Fibroblast of lung (primary cell): Measurements from ENCODE around the gene GOLGA8B. TPM values are rescaled to one million over a fixed set of nuclear protein-coding genes. Genes with fewer than 3 reads are reported as not detected.

Experiments used
- DNase-seq, 2 donors: peaks; one replicate each; pipeline versions ENCODE4 v3.0.0 to v3.0.0-alpha.2; 2010; ENCODE audit warnings: low read depth in 2 of 2
- H2AFZ ChIP-seq: 2 replicates; pipeline ENCODE4 v1.5.1; 2012; ENCODE audit warnings: low read length, control low read depth, inconsistent platforms
- H3K27ac ChIP-seq: 2 replicates; pipeline ENCODE4 v1.5.1; 2011; ENCODE audit warnings: low read length, control low read depth; ENCODE audit not compliant: insufficient read depth
- H3K27me3 ChIP-seq: 2 replicates; pipeline ENCODE4 v1.5.1; 2011; ENCODE audit warnings: mild to moderate bottlenecking, low read length; ENCODE audit not compliant: control insufficient read depth, insufficient read depth
- H3K36me3 ChIP-seq: 2 replicates; pipeline ENCODE4 v1.5.1; 2011; ENCODE audit warnings: low read length; ENCODE audit not compliant: control insufficient read depth, insufficient read depth
- H3K4me1 ChIP-seq: 2 replicates; pipeline ENCODE4 v1.5.1; 2011; ENCODE audit warnings: low read length; ENCODE audit not compliant: control insufficient read depth, insufficient read depth; ENCODE audit errors: extremely low read depth
- H3K4me2 ChIP-seq: 2 replicates; pipeline ENCODE4 v1.5.1; 2011; ENCODE audit warnings: low read length, control low read depth; ENCODE audit not compliant: insufficient read depth; ENCODE audit errors: extremely low read depth
- H3K4me3 ChIP-seq, 4 experiments: fragments of 200-600 bp in 1 of 4; sonication (generic) in 1 of 4; replicated peaks in 1 of 4; 2 replicates each; pipeline ENCODE4 v1.5.1; 2011 to 2016; ENCODE audit warnings: low read length in 4 of 4, low read depth in 3 of 4, mild to moderate bottlenecking in 3 of 4, control low read depth in 2 of 4, inconsistent platforms in 1 of 4, mixed read lengths in 1 of 4; ENCODE audit not compliant: insufficient read depth in 1 of 4; ENCODE audit errors: control extremely low read depth in 1 of 4
- H3K79me2 ChIP-seq: 2 replicates; pipeline ENCODE4 v1.5.1; 2012; ENCODE audit warnings: mild to moderate bottlenecking, low read length, inconsistent platforms; ENCODE audit not compliant: control insufficient read depth, insufficient read depth
- H3K9ac ChIP-seq: 2 replicates; pipeline ENCODE4 v1.5.1; 2011; ENCODE audit warnings: mild to moderate bottlenecking, low read length, control low read depth; ENCODE audit not compliant: insufficient read depth
- H3K9me3 ChIP-seq: 2 replicates; pipeline ENCODE4 v1.5.1; 2012; ENCODE audit warnings: low read depth, low read length; ENCODE audit not compliant: control insufficient read depth, insufficient read depth
- H4K20me1 ChIP-seq: 2 replicates; pipeline ENCODE4 v1.5.1; 2011; ENCODE audit warnings: low read length; ENCODE audit not compliant: control insufficient read depth, insufficient read depth; ENCODE audit errors: extremely low read depth
- CTCF ChIP-seq, 2 donors: IDR thresholded peaks in 1 of 2; conservative IDR thresholded peaks in 1 of 2; 1 replicate in 1 of 2; 2 replicates in 1 of 2; pipeline ENCODE4 v1.5.1; 2011 to 2012; ENCODE audit warnings: low read length in 2 of 2, control low read depth in 1 of 2, inconsistent platforms in 1 of 2, low read depth in 1 of 2, mild to moderate bottlenecking in 1 of 2
- EZH2 ChIP-seq: IDR thresholded peaks from 2 replicates; pipeline ENCODE4 v1.5.1; 2012; ENCODE audit warnings: low read length, control low read depth, mild to moderate bottlenecking; ENCODE audit errors: missing control alignments
- polyA plus RNA-seq, 2 donors: library from polyadenylated mRNA; depleted of rRNA in 1 of 2; stranded (reverse) in 1 of 2; unstranded in 1 of 2; fragments of >200 nt; gene quantifications; 2 replicates each; pipeline ENCODE4 v1.2.1, GENCODE V29; 2011 to 2012; ENCODE audit warnings: missing spikeins in 1 of 2
- total RNA-seq: library from RNA; depleted of rRNA; stranded (reverse); fragments of >200 nt; gene quantifications from 2 replicates; pipeline ENCODE4 v1.2.1, GENCODE V29; 2014

Gene GOLGA8B
- total and polyA plus RNA-seq, 2 donors (not counting 1 experiment from before 2014, with no cell fraction given): 14.7 to 19.6 TPM

DNA sequence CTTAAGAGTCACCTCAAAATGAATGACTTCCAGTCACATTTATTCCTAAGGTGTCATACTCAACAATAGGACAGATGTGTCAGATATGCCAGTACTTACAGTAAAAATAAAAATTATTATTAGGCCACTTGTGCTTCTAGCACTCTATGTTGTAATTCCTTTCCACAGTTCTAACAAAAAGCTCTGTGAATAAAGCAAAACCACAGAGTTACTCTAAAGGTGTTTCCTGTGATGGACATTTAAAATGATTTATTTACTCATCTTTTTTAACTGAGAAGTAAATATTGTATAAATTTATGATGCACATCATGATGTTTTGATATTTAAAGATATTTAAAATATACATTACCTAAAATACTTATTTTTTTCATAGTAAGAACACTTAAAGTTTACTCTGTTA is 13.9 kb upstream of the GOLGA8B start:
- H3K4me3 ChIP-seq: no peak overlapping the region
- peaks cover 2% of the 10 kb centered on the region for H3K27me3 ChIP-seq
- no peaks in the 10 kb centered on the region for H4K20me1 ChIP-seq
- DNase-seq: no peak
- H3K36me3 ChIP-seq: no peaks in the 10 kb centered on the region
- no peak overlapping the region for H3K9ac ChIP-seq
- no peak overlapping the region for H3K4me2 ChIP-seq
- H3K9me3 ChIP-seq: no peaks in the 10 kb centered on the region
- TF ChIP-seq EZH2: no peak
- TF ChIP-seq CTCF (conservative IDR thresholded peaks at IDR 0.05 in 1 of 2, IDR thresholded peaks at IDR 0.05 in 1 of 2; ENCODE audit: low read depth in 1 of 2, low read length in 2 of 2): no peak
- H2AFZ ChIP-seq: no peak overlapping the region
- H3K27ac ChIP-seq: no peak overlapping the region
- no peaks in the 10 kb centered on the region for H3K4me1 ChIP-seq
- H3K79me2 ChIP-seq: no peaks in the 10 kb centered on the region

DNA sequence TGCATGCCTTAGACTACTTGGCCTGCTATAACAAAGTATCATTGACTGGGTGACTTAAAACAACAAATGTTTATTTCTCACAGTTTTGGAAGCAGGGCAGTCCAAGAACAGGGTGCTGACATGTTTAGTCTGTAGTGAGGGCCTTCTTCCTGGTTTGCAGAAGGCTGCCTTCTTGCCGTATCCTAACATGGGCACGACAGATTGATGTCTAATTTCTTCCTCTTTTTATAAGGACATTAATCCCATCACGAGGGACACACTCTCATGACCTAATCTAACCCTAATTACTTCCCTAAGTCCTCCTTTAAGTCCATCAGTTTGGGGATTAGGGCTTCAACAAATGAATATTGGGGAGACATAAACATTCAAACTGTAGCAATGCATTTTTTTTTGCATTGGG is 10.9 kb upstream of the GOLGA8B start:
- TF ChIP-seq CTCF (conservative IDR thresholded peaks at IDR 0.05 in 1 of 2, IDR thresholded peaks at IDR 0.05 in 1 of 2; ENCODE audit: low read depth in 1 of 2, low read length in 2 of 2) (no peak), EZH2 (no peak)

DNA sequence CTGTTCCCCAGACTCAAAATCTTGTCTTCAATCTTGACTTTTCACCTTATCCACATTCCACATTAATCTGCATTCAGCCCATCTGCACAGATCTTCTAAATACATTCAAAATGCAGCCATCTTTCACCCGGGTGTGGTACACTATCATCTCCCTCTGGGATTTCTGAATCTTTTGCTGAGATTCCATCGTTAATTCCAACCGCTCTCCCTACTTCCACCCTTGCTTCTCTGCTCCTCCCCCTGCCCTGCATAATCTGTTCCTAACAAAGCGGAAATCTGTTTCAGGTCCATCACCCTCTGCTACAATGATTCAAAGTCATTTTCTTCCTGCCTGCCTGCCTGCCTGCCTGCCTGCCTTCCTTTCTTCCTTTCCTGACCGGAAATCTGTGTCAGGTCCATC is 7.9 kb upstream of the GOLGA8B start:
- DNase-seq: no peak
- H3K9ac ChIP-seq: no peak overlapping the region
- no peak overlapping the region for H3K4me2 ChIP-seq
- TF ChIP-seq EZH2 (no peak), CTCF (conservative IDR thresholded peaks at IDR 0.05 in 1 of 2, IDR thresholded peaks at IDR 0.05 in 1 of 2; ENCODE audit: low read depth in 1 of 2, low read length in 2 of 2) (no peak)
- no peaks in the 10 kb centered on the region for H4K20me1 ChIP-seq
- H3K4me1 ChIP-seq: no peaks in the 10 kb centered on the region
- H3K36me3 ChIP-seq: no peaks in the 10 kb centered on the region
- H3K27ac ChIP-seq: no peak overlapping the region
- no peak overlapping the region for H3K4me3 ChIP-seq
- no peaks in the 10 kb centered on the region for H3K79me2 ChIP-seq
- H3K27me3 ChIP-seq: no peaks in the 10 kb centered on the region
- no peak overlapping the region for H2AFZ ChIP-seq
- no peaks in the 10 kb centered on the region for H3K9me3 ChIP-seq

More for the DNA sequence above, 10.9 kb upstream of the GOLGA8B start:
- Histone ChIP-seq H3K9ac (no peak overlapping the region), H3K27me3 (no peaks in the 10 kb centered on the region), H3K4me2 (no peak overlapping the region), H3K4me3 (no peak overlapping the region), H4K20me1 (no peaks in the 10 kb centered on the region), H3K9me3 (no peaks in the 10 kb centered on the region), H3K27ac (no peak overlapping the region), H2AFZ (no peak overlapping the region), H3K79me2 (no peaks in the 10 kb centered on the region), H3K4me1 (no peaks in the 10 kb centered on the region), H3K36me3 (no peaks in the 10 kb centered on the region)
- DNase-seq: no peak
